GM23338 (cell line): Measurements from ENCODE around the gene INSL4. TPM values are rescaled to one million over a fixed set of nuclear protein-coding genes. Genes with fewer than 3 reads are reported as not detected.

Experiments
- ATAC-seq: fragments of 200-7000 bp; cut with Tn5 transposase; 3 replicates; pipeline ENCODE4 v1.9.1; 2020
- DNase-seq: peaks from one replicate; pipeline ENCODE4 v3.0.0-alpha.2; 2015; ENCODE audit warnings: low spot score
- H2AFZ ChIP-seq: fragments of 200-600 bp; sonication (generic); 2 replicates; pipeline ENCODE4 v1.8.0; 2016; ENCODE audit warnings: antibody characterized with exemption, mild to moderate bottlenecking, moderate library complexity
- H3F3A ChIP-seq: fragments of 200-600 bp; sonication (generic); replicated peaks from 2 replicates; pipeline ENCODE4 v1.8.0; 2017; ENCODE audit warnings: antibody characterized with exemption, mixed run types, low read depth
- H3K27ac ChIP-seq: fragments of 200-600 bp; sonication (generic); 2 replicates; pipeline ENCODE4 v1.6.1; 2016; ENCODE audit warnings: low read depth
- H3K27me3 ChIP-seq: fragments of 200-600 bp; sonication (generic); 2 replicates; pipeline ENCODE4 v1.8.0; 2016; ENCODE audit warnings: mild to moderate bottlenecking, mixed run types, moderate library complexity; ENCODE audit not compliant: insufficient read depth
- H3K36me3 ChIP-seq: fragments of 200-600 bp; sonication (generic); 2 replicates; pipeline ENCODE4 v1.8.0; 2016; ENCODE audit warnings: mild to moderate bottlenecking; ENCODE audit not compliant: insufficient read depth
- H3K4me1 ChIP-seq: fragments of 200-600 bp; sonication (generic); 2 replicates; pipeline ENCODE4 v1.8.0; 2016; ENCODE audit warnings: mild to moderate bottlenecking, moderate library complexity; ENCODE audit not compliant: insufficient read depth
- H3K4me2 ChIP-seq: fragments of 200-600 bp; sonication (generic); 2 replicates; pipeline ENCODE4 v1.7.1; 2017; ENCODE audit warnings: mixed run types
- H3K4me3 ChIP-seq: fragments of 200-600 bp; sonication (generic); 2 replicates; pipeline ENCODE4 v1.6.1; 2016; ENCODE audit warnings: mixed run types
- H3K79me2 ChIP-seq: fragments of 200-600 bp; sonication (generic); replicated peaks from 2 replicates; pipeline ENCODE4 v1.8.0; 2017; ENCODE audit warnings: mild to moderate bottlenecking; ENCODE audit not compliant: insufficient read depth
- H3K9me2 ChIP-seq: fragments of 200-600 bp; sonication (generic); 2 replicates; pipeline ENCODE4 v1.8.0; 2017; ENCODE audit not compliant: insufficient read depth
- H4K20me1 ChIP-seq: fragments of 200-600 bp; sonication (generic); replicated peaks from 2 replicates; pipeline ENCODE4 v1.8.0; 2017; ENCODE audit warnings: mild to moderate bottlenecking; ENCODE audit not compliant: insufficient read depth
- H3K27ac Mint-ChIP-seq: 2 replicates; pipeline ENCODE4 v1.8.0; 2020; ENCODE audit warnings: inconsistent platforms, mild to moderate bottlenecking, moderate library complexity, mixed read lengths
- H3K27me3 Mint-ChIP-seq: 3 replicates; pipeline ENCODE4 v1.8.0; 2022; ENCODE audit warnings: low read depth, mild to moderate bottlenecking, moderate library complexity, mixed read lengths, inconsistent platforms; ENCODE audit not compliant: insufficient read depth, poor library complexity
- H3K36me3 Mint-ChIP-seq: 3 replicates; pipeline ENCODE4 v1.8.0; 2021; ENCODE audit warnings: low read depth, mild to moderate bottlenecking, inconsistent platforms, moderate library complexity, mixed read lengths
- H3K4me1 Mint-ChIP-seq: 3 replicates; pipeline ENCODE4 v1.8.0; 2020; ENCODE audit warnings: mild to moderate bottlenecking, inconsistent platforms, mixed read lengths
- H3K4me3 Mint-ChIP-seq: 3 replicates; pipeline ENCODE4 v1.8.0; 2021; ENCODE audit warnings: moderate library complexity, mild to moderate bottlenecking, inconsistent platforms, mixed read lengths
- H3K9me3 Mint-ChIP-seq: 3 replicates; pipeline ENCODE4 v1.8.0; 2020; ENCODE audit warnings: moderate library complexity, mild to moderate bottlenecking, inconsistent platforms, mixed read lengths
- CREB1 ChIP-seq: fragments of 250-450 bp; sonication (Bioruptor Pico); IDR thresholded peaks from 2 replicates; pipeline ENCODE4 v1.5.0; 2020; ENCODE audit warnings: low read depth, mild to moderate bottlenecking, moderate library complexity
- ETS1 ChIP-seq: IDR thresholded peaks from 2 replicates; pipeline ENCODE4 v1.6.1; 2016; ENCODE audit warnings: antibody characterized with exemption
- EZH2 ChIP-seq: fragments of 200-600 bp; sonication (generic); IDR thresholded peaks from one replicate; pipeline ENCODE4 v1.8.0; 2017; ENCODE audit warnings: antibody characterized with exemption, mild to moderate bottlenecking, low read depth; ENCODE audit not compliant: unreplicated experiment
- EZH2phosphoT487 ChIP-seq: fragments of 200-600 bp; sonication (generic); IDR thresholded peaks from one replicate; pipeline ENCODE4 v1.8.1; 2018; ENCODE audit warnings: antibody characterized with exemption; ENCODE audit not compliant: unreplicated experiment
- JUNB ChIP-seq: IDR thresholded peaks from one replicate; pipeline ENCODE4 v1.6.1; 2016; ENCODE audit warnings: antibody characterized with exemption; ENCODE audit not compliant: unreplicated experiment
- NANOG ChIP-seq: IDR thresholded peaks from 2 replicates; pipeline ENCODE4 v1.6.1; 2016; ENCODE audit warnings: antibody characterized with exemption, borderline replicate concordance
- POLR2AphosphoS5 ChIP-seq: IDR thresholded peaks from 2 replicates; pipeline ENCODE4 v1.6.1; 2016; ENCODE audit warnings: antibody characterized with exemption, low read depth
- STAT1 ChIP-seq: IDR thresholded peaks from one replicate; pipeline ENCODE4 v1.6.1; 2016; ENCODE audit warnings: antibody characterized with exemption; ENCODE audit not compliant: unreplicated experiment
- ZNF114 ChIP-seq: fragments of 250-450 bp; sonication (Bioruptor Pico); IDR thresholded peaks from 2 replicates; pipeline ENCODE4 v1.5.0; 2020; ENCODE audit warnings: mild to moderate bottlenecking, moderate library complexity
- ZNF331 ChIP-seq: fragments of 250-450 bp; sonication (Bioruptor Pico); IDR thresholded peaks from 2 replicates; pipeline ENCODE4 v1.5.0; 2020; ENCODE audit warnings: low read depth, mild to moderate bottlenecking, moderate library complexity
- ZNF462 ChIP-seq: fragments of 250-450 bp; sonication (Bioruptor Pico); IDR thresholded peaks from 2 replicates; pipeline ENCODE4 v1.5.0; 2020; ENCODE audit warnings: mild to moderate bottlenecking, moderate library complexity
- polyA plus RNA-seq: library from polyadenylated mRNA; unstranded; fragments of >200 nt; fragmentation: Nextera tagmentation; extraction: Ambion mirVana; gene quantifications from 2 replicates; pipeline ENCODE4 v1.2.1, GENCODE V29; 2016
- total RNA-seq: library from RNA; depleted of rRNA; stranded (reverse); fragments of >200 nt; shearing (Covaris generic); gene quantifications from 2 replicates; pipeline ENCODE4 v1.2.3, GENCODE V29; 2014
- TF ChIP-seq, protein P1 (sequence below): IDR thresholded peaks from one replicate; pipeline ENCODE4 v1.6.1; 2018; ENCODE audit warnings: antibody characterized with exemption; ENCODE audit not compliant: unreplicated experiment
- TF ChIP-seq, protein P2 (sequence below), 2 experiments: fragments of 200-600 bp in 1 of 2; sonication (generic) in 1 of 2; conservative IDR thresholded peaks; 2 replicates each; pipeline versions ENCODE4 v1.5.1 to v1.6.1; 2016 to 2017; ENCODE audit warnings: antibody characterized with exemption in 2 of 2, low read depth in 2 of 2, mild to moderate bottlenecking in 2 of 2, moderate library complexity in 1 of 2

Gene INSL4
- total and polyA plus RNA-seq, 2 experiments from 2014 or later, result not detected

DNA sequence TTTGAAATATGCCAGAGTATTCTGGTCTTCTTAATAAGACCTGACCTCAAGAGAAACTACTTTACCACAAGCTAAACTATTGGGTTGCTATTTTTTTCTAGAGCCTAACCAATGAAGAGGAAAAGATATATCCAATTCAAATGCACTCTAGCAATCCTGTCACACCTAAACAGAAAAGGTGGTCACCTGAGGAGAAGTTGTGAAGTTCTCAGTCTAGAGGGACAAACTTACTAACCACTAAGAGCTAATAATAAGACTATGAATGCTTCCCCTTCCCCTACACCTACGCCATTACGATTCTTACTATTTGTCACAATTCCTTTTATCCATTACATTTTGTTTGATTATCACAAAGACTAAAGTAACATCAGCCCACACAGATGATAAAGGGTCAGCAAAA lies 43.6 kb downstream of the INSL4 start:
- Histone ChIP-seq H2AFZ (no peak overlapping the region), H3K36me3 (no peaks in the 10 kb centered on the region), H3K4me3 (no peak overlapping the region), H3K79me2 (no peaks in the 10 kb centered on the region), H3K4me1 (peaks cover 10% of the 10 kb centered on the region), H3K4me2 (no peak overlapping the region), H3K27ac (no peak overlapping the region), H3K9me2 (no peaks in the 10 kb centered on the region), H3F3A (no peaks in the 10 kb centered on the region), H3K27me3 (no peaks in the 10 kb centered on the region), H4K20me1 (no peaks in the 10 kb centered on the region)
- TF ChIP-seq JUNB (no peak), EZH2phosphoT487 (no peak), STAT1 (no peak), EZH2 (no peak), ZNF114 (no peak), ZNF462 (no peak), CREB1 (no peak), ETS1 (no peak), NANOG (no peak), ZNF331 (CRISPR knock-in tag) (no peak), POLR2AphosphoS5 (no peak)
- TF ChIP-seq, protein P1, sequence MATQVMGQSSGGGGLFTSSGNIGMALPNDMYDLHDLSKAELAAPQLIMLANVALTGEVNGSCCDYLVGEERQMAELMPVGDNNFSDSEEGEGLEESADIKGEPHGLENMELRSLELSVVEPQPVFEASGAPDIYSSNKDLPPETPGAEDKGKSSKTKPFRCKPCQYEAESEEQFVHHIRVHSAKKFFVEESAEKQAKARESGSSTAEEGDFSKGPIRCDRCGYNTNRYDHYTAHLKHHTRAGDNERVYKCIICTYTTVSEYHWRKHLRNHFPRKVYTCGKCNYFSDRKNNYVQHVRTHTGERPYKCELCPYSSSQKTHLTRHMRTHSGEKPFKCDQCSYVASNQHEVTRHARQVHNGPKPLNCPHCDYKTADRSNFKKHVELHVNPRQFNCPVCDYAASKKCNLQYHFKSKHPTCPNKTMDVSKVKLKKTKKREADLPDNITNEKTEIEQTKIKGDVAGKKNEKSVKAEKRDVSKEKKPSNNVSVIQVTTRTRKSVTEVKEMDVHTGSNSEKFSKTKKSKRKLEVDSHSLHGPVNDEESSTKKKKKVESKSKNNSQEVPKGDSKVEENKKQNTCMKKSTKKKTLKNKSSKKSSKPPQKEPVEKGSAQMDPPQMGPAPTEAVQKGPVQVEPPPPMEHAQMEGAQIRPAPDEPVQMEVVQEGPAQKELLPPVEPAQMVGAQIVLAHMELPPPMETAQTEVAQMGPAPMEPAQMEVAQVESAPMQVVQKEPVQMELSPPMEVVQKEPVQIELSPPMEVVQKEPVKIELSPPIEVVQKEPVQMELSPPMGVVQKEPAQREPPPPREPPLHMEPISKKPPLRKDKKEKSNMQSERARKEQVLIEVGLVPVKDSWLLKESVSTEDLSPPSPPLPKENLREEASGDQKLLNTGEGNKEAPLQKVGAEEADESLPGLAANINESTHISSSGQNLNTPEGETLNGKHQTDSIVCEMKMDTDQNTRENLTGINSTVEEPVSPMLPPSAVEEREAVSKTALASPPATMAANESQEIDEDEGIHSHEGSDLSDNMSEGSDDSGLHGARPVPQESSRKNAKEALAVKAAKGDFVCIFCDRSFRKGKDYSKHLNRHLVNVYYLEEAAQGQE, result no peak
- TF ChIP-seq, protein P2, sequence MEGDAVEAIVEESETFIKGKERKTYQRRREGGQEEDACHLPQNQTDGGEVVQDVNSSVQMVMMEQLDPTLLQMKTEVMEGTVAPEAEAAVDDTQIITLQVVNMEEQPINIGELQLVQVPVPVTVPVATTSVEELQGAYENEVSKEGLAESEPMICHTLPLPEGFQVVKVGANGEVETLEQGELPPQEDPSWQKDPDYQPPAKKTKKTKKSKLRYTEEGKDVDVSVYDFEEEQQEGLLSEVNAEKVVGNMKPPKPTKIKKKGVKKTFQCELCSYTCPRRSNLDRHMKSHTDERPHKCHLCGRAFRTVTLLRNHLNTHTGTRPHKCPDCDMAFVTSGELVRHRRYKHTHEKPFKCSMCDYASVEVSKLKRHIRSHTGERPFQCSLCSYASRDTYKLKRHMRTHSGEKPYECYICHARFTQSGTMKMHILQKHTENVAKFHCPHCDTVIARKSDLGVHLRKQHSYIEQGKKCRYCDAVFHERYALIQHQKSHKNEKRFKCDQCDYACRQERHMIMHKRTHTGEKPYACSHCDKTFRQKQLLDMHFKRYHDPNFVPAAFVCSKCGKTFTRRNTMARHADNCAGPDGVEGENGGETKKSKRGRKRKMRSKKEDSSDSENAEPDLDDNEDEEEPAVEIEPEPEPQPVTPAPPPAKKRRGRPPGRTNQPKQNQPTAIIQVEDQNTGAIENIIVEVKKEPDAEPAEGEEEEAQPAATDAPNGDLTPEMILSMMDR (conservative IDR thresholded peaks at IDR 0.05; ENCODE audit: low read depth in 2 of 2), result no peak
- Mint-ChIP-seq H3K27me3 (peaks cover 2% of the 10 kb centered on the region), H3K4me1 (peaks cover 3% of the 10 kb centered on the region; the same call in 2 of the 3 replicates), H3K9me3 (no peaks in the 10 kb centered on the region; the same call in 2 of the 3 replicates), H3K4me3 (no peak overlapping the region), H3K36me3 (no peaks in the 10 kb centered on the region), H3K27ac (no peak overlapping the region)
- DNase-seq (no peak), ATAC-seq (no peak)
